Activated CD8-positive, alpha-beta memory T cell treated with anti-CD3 and anti-CD28 coated beads, Interleukin-2, amount 50 U/mL, for 1 hour (primary cell): ENCODE results near the gene CNFN.

Source experiments
- DNase-seq: peaks from one replicate; pipeline ENCODE4 v3.0.0-alpha.2; 2020; ENCODE audit errors: extremely low read depth

CNFN gene, protein sequence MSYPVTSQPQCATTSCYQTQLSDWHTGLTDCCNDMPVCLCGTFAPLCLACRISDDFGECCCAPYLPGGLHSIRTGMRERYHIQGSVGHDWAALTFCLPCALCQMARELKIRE

DNA sequence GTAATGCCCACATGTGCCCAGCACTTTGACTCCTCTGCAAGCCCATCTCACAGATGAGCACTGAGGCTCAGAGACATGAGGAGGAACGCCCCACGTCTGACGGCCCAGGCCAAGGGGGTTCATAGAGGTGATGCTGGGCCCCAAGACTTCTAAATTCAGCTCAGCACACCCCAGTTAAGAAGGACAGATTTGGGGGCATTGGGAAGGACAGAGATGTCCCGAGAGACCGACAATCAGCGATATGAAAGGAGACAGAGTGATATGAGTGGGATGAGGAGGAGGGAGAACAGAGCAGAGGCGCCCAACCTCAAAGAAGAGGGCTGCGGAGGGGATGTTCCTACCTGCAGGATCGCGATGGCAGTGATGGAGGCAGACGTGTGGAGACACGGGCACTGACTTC is at the start of gene CNFN:
Gene CNFN (minus strand): TSS at position 399 of the 400 bp plus-strand sequence. CDS start 1,260 bp downstream, outside the sequence.
- no peak for DNase-seq

DNA sequence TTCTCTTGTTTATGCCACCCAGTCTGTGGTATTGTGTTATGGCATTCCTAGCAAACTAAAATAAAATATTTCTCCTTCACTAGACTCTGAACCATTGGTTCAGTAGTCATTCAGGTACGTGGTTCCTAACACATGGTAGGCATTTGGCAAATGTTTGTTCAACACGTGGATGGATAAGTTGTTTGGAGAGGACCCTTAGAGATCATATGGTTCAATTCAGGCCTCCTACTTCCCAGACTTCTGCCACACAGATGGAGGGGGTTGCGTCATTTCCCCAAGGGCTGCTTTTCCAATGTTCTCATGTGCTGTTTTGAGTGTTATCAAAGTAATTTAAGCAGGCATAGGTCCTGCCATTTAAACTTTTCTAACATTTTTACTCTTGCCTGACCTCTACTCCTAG is 45.9 kb upstream of the CNFN start:
- DNase-seq = no peak

DNA sequence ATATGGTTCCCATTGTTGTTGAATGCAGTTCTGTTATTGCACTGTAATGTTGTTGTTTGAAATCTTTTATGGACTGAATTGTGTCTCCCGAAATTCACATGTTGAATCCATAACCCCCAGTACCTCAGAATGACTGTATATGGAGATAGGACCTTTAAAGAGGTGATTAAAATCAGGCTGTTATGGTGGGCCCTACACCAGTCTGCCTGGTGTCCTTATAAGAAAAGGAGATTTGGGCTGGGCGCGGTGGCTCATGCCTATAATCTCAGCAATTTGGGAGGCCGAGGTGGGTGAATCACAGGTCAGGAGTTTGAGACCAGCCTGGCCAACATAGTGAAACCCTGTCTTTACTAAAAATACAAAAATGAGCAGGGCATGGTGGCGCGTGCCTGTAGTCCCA is 45.2 kb upstream of the CNFN start:
- DNase-seq = no peak

DNA sequence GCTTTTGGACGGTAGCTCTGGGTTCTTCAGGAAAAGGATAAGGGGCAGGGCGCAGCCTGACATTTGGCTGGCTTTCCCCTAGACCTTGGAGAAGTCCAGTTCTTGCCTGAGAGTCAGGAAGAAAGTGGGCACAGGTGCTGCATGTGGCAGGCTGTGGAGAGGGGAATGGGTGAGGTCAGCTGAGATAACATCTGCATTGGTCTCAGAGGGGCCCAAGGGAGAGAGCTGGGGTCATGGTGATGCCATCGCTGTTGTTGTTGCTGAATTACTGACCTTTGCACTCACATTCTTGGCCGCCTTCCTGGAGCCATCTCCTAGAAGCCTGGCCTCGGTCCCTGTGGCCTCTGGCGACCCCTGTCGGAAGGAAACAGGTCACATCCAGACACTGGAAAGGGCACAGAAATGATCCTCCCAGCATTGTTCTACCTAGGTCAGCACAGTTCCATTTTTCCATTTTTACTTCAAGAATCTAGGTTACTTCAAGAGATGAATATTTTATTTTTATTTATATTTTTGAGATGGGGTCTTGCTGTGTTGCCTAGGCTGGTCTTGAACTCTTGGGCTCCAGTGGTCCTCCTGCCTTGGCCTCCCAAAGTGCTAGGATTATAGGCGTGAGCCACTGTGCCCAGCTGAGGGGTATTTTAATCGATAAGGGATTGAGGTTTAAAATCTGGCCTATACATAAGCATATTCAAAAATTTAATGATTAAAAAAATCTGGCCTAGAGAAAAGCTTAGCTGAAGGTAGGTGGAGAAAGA is 43.6 kb upstream of the CNFN start:
- DNase-seq = no peak

DNA sequence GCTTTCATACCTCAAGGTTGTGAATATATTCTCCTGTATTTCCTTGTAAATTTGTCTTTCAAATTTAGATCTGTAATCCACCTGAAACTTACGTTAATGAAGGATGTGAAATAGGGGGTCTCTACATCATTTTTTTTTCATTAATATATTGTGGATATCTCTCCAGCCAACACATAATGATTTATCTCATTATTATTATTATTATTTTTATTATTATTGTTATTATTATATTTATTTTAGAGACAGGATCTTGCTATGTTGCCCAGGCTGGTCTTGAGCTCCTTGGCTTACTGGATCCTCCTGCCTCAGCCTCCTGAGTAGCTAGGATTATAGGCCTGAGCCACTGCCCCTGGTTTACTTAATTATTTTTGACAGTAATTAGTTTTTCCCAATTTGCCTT is 41.4 kb upstream of the CNFN start:
- DNase-seq = no peak

DNA sequence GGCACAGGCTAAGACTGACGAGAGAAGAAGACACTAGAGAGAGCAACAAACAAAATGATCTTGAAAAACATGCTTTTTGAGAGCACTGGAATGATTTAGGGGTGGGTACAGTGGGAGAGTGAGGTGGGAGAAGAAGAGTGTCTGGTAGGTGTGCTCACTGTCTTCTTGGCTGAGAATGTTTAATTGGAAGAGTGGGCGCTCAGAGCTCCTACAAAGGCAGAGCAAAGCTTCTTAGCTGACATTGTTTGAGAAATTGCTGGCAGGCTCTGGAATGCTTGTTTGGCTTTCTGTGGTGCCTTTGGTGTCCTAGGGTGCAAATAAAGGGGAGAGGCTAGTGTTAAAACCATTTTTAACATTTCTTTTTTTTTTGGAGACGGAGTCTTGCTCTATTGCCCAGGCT is 38.6 kb upstream of the CNFN start:
- no peak for DNase-seq

DNA sequence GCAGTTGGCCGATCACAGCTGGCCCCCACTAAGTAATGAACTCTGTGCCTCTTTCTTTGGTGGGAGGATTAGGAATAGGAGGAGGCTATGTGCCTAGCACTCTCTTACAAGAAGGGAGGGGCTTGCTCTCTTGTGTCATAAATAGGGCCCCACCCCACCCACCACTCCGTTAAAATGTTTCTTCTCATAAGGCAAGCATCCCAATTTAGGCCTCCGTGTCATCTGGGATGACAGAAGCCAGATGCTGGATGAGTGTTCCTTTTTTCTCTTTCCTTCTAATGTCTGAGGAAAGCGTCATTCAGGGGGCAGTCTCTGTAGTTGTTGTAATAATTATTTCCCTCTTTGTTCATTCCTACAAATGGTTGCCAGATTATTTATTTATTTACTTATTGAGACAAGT is 37.2 kb upstream of the CNFN start, which contains the start of gene LIPE:
Gene LIPE (minus strand): TSS at position 76 of the 400 bp plus-strand sequence. CDS start 239 bp downstream, outside the sequence.
- no peak for DNase-seq

DNA sequence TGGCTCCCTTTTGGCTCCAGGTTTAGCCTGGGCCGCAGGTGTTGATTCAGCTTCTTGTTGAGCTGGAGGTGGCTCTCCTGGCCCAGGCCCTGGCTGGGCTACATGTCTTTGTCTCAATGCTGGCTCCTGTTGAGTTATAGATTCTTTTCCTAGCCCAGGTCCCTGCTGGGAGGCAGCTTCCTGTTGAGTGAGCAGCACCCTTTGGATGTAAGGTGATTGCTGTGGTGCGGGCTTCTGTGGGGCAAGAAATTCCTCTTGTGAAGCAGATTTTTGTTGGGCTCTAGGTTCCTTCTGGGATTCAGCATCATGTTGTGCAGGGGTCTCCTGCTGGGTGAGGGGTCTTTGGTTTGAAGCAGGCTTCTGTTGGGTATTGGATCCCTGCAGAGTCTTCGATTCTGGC is 36.5 kb upstream of the CNFN start:
- no peak for DNase-seq

DNA sequence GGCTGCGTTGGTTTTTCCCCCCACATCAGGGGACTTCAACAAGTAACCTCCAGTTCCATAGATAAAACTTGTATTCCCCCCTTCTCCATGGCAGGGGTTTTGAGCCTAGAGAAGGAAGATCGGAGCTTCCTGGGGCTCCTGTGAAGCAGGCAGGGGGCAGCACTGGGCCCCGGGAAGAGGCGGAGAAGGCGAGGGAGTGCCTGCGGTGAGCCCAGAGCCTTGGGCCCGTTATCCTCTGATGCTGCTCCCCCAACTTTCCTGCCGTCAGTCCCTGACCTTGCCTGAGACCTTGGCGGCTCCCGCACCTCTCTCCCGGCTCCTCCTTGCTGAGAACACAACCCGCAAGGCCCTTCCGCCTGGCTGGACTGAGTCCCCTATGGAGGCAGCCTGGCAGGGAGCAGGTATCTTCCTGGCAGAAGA is 34.6 kb upstream of the CNFN start:
- DNase-seq = no peak

DNA sequence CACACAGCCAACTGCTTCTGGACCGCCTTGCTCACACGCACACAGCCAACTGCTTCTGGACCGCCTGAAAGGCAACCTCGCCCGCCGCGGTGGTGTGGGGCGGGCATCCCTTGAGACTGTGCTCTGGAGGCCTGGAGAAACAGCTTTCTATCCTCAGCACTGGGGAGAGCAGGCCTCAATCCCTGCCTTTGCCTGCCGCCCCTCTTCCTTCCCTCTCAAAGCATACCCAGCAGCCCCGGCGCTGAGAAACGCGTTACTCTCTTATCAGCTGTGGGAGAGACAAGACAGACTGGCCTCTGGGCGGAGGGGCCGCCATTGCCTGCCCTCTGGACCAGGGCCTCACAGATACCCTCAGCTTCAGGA is 34.2 kb upstream of the CNFN start:
- no peak for DNase-seq

DNA sequence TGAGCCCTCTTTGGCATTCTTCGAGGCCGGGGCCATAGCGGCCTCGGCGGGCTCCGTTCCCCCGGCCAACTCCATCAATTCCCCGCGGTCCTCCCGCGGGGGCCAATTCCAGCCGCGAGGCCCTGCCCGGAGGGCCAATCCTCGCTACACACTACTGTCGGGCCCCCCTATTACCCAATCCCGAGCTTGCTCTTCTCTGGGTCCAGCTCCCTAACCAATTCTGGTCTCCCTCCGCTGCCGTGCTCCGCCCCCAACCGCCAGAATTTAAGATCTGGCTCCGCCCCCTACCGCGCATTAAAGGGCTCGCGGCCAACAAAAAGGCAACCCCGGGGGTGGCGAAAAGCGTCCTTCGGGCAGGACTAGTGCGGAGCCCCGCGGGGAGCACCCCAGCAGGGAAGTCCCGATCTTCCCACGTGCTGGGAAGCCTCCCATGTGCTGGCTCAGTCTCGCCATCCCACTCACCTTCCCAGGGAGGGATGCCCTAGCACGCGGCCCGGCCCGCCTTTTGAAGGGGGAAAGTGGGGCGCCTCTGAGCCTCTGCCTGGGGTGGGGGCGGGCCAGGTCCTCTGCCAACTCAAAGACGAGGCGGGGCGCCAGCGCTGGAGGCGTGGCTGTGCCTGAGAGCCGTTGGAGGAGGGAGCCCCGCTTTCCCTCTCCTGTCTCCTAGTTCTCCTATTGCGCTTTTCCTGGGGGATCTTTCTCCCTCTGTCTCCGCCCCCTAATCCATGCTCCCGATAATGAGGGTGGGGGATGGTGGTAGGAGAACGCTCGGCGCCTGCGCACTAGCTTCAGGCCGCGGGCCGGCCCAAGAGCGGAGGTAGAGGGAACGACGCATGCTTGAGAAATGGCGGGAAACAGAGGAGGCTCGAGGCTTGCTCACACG is 33.6 kb upstream of the CNFN start:
- DNase-seq = peak; percentile 85

DNA sequence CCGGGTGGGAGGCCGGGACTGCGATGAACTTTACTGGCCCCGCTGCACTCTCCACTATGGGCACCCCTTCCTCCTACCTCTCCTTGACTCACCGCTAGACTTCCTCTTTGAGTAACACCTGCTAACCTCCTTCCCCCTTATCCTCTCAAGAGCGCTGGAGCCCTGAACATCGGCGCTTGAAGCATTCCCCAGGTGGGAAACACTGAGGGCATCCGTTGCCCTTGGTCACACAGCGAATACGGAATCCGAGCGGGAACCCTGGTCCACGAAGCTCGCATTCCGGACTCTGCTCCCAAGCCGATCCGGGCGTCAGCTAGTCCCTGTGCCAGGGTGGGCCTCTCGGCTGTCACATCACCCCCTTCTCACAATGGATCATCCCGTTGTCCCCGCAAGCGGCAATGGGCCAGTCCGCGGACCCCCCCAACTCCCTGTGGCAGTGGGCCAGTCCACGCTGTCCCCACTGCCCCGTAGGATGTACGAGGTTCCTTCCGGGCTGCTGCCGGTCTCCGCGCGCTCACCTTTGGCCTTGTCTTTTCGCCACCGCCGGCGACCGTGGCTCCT is 32.9 kb upstream of the CNFN start:
- no peak for DNase-seq

DNA sequence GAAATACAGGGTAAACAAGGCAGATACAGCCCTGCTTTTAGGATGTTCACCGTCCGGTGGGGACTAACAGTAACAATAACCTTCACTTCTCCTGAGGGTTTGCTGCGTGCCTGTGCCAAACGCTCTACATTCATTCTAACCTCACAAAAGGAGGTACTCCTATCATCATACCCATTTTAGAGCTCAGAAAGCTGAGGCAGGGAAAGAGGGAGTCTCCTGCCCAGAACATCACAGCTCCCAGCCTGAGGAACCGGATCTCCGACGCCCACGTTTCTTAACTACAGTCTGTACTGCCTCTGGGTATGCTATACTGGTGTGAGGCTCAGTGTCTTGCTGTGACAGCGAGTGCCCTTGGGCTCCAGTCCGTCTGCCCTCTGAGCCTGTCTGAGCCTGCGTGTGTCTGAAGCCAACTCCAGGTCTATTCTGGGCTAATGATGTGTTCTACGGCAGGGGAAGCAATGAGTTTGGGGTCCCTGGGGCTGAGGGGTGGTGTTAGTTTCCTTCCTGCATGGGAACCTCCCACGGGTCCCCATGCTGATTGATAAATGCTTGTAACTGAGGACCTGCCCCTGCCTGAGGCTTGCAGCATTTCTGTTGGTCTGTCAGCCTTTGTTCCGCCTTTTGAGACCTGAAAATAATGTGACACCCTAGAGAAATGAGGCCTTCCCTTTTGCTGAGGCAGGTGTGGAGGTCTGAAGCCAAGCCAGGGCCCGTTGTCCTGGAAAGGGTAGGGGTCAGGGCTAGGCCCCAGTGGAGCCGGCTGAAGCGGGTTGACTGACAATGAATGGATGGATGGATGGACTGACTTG is 32.2 kb upstream of the CNFN start:
- no peak for DNase-seq

DNA sequence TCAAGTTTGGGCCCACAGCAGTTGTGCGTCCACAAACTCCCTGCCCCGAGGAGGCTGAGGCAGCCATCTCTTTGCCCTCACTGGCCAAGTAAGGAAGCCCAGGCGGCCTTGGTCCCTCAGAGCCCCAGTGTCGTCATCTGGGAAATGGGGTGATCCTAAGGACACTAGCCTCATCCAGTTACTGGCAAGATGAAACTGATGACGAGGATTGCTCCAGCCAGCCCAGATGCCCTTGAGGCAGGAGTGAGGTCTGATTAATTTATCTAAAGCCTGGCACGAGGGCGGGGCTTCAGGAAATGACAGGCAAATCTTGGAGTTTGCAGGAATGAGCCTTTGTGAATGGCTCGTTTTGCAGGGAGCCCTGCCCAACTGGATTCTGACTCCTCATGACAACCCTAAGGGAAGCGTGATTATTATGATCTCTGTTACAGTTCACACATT is 31.5 kb upstream of the CNFN start:
- no peak for DNase-seq

DNA sequence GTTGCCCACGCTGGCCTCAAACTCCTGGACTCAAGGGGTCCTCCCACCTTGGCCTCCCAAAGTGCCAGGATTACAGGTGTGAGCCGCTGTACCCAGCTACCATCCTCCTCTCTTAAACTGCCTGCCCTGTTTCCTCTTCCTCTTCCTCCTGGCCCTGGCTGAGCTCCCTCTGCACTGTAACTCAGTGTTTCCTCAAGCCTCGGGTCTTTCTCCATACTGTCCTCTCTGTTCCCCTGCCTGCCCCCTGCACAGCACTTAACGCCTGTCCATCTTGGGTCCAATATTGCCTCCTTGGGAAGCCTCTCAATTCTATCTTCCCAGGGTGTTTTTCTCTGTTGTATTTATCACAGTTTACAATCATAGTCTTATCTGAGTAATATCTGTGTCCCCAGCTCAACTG is 31.0 kb upstream of the CNFN start:
- no peak for DNase-seq

DNA sequence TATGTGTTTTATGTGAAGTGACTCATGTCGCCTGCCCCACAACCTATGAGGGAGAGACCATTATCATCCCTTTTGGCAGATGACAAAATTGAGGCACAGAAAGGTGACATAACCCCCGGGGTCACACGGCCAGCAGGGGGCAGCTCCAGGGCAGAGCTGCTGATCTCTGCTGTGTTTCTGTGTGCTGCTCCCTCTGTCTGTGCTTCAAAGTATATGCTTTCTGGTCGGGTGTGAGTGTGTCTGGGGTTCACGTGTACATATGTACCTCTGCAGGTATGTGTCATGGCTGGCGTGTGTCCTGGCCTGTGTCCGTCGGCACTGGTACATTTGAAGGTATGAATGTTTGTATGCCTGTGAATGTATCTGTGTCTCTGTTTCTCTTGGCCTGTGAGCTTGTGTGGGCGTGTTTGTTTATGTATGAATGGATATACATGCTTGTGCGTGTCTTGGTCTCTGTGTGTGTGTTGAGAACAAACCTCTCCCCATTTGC is 30.0 kb upstream of the CNFN start:
- DNase-seq = no peak

DNA sequence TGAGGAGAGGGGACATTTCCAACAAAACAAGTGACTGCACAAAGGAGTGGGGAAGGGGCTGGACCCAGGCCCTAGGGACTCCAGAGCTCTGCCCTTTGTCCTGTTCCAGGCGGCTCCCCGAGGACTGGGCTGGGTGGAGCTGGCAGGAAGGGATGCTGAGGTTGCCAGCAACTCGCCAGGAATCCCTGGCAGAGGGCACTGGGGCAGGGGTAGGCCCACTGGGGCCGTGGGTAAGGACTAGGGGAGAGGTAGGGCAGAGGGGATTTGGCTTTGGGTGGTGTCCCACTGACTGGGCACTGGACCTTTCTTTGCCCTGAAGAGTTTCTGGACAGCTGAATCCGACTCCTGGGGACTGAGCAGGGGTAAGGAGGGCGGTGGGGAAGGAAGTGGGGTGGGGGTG is 29.2 kb upstream of the CNFN start:
- DNase-seq = no peak

DNA sequence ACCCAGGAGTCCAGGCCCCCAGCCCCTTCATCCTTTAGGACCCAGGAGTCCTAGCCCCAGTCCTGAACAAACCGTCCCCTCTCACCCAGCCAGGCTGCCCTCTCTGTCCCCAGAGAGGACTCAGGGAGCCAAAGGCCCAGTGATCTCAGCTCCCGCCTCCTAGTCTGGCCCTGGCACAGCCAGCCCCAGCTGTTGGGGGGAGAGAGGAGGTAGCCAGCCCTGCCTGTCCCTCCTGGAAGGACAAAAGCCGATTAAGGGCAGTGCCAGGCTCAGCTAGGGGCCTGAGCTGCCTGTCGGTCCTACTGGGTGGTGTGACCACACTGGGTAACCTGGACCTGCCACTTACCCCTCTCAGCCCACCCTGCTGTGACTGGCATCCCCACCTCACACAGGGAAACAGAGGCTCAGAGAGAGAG is 22.6 kb upstream of the CNFN start:
- DNase-seq = no peak

DNA sequence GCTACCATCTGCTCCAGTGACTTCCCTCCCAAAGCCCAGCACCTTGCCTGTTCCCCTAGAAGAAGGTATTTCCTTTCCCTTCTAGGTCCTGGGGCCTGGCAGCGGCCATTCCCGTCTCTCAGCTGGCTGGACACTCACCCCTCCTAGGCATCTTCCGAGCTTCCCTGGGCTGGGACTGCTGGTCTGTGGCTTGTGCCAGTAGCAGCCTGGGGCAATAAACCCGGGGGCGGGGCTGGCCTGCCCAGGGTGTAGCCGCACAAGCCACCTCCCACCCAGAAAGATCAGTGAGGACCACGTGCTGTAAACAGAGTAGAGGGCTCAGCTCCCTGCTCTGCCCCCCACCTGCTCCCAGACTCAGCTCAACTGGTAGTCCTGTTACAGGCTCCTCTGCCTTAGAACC is 22.1 kb upstream of the CNFN start:
- no peak for DNase-seq

DNA sequence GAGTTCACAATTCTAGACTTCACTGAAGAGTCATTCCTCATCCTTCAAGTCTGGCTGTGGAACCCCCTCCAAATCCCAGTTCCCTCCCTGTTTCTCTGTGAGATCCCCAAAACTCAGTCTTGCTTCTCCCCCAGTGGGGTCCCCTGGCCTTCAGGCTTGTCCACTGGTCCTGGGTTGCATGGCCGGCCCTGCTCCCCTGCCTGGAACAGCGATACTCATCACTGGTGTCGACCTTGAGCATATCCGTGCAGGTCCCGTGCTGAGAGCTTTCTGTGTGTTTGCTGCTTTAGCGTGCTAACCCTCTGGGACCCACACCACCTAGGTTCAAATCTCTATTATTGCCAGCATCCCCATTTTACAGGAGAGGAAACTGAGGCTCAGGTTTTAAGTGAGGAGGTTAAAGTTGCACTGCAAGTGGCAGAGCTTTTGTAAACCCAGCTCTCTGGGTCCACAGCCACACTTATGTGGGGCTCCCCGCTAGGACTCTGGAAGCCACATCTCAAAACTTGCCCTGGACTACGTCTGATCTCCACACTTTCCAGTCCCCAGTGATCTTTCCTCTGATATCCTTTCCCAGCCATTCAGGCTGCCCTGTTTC is 21.6 kb upstream of the CNFN start:
- DNase-seq = no peak

DNA sequence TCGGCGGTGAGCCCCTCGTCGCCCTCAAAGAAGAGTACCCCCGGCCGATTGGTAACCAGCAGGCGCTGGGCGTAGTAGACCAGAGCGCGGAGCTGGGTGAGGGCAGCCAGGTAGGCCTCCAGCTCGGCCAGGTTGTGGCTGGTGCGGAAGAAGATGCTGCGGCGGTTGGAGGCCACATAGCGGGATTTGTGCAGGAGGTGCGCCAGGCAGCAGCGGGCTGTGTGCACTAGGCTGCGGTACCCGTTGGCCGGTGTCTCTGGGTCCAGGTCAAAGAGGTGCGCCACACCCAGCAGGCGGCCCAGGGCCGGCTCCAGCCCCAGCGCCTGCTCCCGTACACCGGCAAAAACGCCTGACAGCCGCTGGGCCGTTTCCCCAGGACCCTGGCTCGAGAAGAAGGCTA is 20.3 kb upstream of the CNFN start:
- no peak for DNase-seq
